Activated CD4-positive, alpha-beta T cell treated with anti-CD3 and anti-CD28 coated beads, Interleukin-2, amount 50 U/mL, for 16 hours (primary cell): Measurements from ENCODE around the gene SEMA5A.

Source experiments
- DNase-seq: peaks from one replicate; pipeline ENCODE4 v3.0.0-alpha.2; 2020

Gene SEMA5A

GRCh38 chr5:9314558-9314957, 231.3 kb downstream of the SEMA5A start:
- no peak for DNase-seq

- no peak for DNase-seq
These were observed 232.1 kb downstream of the SEMA5A start for GRCh38 chr5:9313751-9314150.

DNA sequence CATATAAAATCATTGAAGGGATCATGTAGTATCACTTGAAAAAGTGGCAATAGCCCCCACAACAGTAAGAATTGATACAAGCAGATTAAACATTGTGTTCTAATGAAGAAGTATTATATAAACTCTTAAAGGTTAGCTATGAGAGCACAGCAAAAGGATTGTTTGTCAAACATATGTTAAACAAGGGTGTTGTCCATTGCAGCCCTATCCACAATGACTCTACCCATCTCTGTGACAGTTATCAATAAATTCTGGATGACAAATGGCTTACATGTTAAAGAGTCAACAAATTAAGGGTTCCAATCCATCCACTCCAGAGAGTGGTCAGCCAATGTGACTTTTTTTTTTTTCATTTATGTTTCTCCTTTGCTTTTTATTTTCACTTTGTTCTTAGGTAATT, 238.7 kb downstream of the SEMA5A start:
- no peak for DNase-seq

DNA sequence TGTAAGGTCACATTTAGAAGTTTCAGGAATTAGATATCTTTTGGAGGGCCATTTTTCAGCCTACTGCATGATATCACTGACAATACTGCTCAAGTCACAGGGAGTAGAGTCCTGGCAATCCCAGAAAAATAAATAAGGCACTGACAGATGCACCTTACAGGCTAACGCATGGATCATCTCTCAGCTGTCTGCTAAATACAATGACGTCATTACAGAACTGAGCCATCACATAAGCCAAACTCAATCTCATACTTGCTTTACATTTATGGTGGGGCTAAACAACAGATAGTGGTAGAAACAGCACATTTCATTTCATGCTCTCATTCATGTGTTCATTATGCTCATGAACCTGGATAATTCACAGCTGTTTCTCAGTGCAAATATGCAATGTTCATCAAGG, 243.7 kb downstream of the SEMA5A start:
- DNase-seq: no peak

DNA sequence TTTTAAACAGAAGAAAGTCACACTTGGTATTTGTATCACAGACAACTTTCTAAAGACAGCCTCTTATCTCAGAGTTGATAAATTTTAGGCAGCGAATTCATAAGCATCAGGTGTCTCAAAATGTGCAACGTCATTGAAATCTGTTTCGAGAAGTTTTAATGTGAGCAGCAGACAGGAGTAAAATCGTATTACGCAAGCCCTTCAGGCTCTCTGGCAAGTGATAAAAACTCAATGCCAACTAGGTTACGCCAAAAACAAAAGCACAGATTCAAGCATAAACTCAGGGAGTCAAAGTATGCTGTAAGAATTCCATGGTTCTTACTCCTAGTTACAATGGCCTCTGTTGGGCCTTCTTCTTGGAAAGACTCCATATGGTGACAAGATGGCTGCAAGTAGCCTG, 244.7 kb downstream of the SEMA5A start:
- no peak for DNase-seq

GRCh38 chr5:9297134-9297533, 248.7 kb downstream of the SEMA5A start:
- no peak for DNase-seq

DNA sequence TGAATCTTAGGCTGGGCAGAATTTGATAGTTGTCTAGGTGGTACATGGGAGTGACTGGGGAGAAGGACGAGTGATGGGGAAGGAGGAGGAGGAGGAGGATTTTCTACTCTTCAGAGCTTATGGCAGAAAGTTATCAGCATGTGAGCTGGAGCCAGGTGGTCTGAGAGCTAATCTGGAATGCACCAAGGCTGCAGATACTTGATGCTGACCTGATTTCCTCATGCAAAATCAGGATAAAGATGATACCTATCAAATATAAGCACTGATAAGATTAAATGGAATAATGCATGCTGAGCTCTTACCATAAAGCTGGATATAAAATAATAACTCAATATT, 250.4 kb downstream of the SEMA5A start:
- no peak for DNase-seq

GRCh38 chr5:9294793-9295465, 250.9 kb downstream of the SEMA5A start:
- DNase-seq: no peak

DNA sequence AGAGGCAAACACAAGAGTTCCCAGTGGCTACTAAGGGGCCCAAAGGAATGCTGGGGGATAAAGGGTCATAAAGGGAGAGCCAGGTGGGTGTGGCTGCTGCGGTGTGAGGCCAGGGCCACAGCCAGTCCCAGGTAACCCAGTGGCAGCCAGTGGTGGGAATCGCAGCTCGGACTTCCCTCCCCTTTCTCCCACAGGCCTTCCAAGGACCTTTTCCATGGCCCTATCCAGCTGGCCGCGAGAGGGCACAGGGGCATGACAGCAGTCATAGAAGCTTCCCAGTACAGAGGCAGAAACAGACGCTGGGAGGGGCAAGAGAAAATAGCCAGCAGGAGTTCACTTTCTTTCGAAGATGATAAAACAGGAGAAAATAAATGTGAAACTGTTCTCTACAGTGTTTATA, 257.6 kb downstream of the SEMA5A start:
- DNase-seq: no peak

DNA sequence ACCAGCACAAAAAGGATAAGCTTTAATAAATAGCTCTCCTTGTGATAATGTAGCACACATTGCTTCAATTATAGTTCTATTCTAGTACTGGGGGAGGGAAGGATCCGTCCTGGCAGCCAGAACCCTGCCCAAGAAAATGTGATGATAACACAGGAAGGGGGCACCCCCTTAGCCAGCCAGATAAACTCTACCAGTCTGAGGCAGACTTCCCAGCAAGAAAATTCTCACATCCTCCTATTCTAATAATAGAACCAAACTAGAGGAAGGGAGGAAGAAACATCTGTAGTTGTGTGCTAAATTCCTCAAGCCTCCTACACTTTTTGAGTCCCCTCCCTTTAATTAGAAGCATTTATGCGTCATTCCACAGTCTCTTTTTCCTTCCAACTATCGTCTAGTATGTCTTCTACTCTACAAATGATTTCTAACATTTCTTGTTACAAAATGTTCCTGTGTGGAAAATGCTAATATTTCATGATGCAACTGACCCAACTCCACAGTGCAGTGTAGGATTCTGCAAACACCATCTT, 261.0 kb downstream of the SEMA5A start:
- no peak for DNase-seq

- no peak for DNase-seq
These were observed 261.6 kb downstream of the SEMA5A start for GRCh38 chr5:9284272-9284671.

DNA sequence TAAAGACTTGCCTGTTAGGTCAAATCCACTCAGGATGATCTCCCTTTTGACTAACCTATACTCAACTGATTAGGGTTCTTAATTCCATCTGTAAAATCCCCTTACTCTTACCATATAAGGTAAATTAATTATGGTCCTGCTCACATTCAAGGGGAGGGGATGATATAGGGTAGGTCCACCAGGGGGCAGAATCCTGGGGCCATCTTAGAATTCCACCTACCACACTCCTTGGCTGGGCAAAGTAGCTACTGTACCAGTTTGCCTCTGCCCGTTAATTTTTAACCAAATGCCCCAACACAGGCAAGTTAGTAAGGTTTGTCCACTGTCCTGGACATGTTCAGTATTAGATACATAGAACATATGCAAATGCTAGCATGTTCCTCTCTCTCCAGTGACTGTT, 262.4 kb downstream of the SEMA5A start:
- DNase-seq: no peak

GRCh38 chr5:9283021-9283420, 262.9 kb downstream of the SEMA5A start:
- no peak for DNase-seq

DNA sequence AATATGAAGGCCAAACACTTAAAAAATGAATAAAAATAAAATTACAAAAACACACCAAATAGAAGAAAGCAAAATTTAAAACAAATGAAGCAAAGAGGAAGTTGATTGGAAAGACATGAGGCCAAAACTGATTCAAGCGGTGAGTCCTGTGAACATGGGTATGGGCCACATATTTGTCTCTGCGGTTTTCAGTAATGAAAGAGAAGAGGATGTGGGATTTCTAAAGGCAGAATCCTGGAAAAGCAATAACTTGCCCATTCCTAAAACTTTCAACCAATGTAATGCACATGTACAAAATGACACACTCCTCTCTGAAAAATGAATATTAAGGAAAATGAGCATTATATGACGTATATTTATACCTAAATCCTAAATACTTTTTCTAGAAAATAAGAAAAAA, 263.7 kb downstream of the SEMA5A start:
- no peak for DNase-seq

DNA sequence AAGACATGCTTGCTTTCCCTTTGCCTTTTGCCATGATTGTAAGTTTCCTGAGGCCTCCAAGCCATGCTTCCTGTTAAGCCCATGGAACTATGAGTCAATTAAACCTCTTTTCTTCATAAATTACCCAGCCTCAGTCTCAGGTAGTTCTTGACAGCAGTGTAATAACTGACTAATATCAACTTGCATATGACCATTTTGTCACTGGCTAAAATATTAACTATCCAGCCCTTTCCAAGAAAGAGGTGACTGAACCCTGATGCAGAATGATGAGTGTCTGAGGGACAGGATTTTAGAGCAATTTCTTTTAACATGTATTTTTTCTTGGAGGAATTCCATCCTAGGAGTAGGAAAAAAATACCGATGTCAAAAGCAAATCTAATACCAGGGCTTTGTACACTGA, 266.1 kb downstream of the SEMA5A start:
- DNase-seq: no peak

GRCh38 chr5:9278921-9279603, 266.8 kb downstream of the SEMA5A start:
- DNase-seq: no peak

- DNase-seq: no peak
These were observed 276.9 kb downstream of the SEMA5A start for GRCh38 chr5:9269014-9269413.

- DNase-seq: no peak
These were observed 277.6 kb downstream of the SEMA5A start for GRCh38 chr5:9268226-9268625.

DNA sequence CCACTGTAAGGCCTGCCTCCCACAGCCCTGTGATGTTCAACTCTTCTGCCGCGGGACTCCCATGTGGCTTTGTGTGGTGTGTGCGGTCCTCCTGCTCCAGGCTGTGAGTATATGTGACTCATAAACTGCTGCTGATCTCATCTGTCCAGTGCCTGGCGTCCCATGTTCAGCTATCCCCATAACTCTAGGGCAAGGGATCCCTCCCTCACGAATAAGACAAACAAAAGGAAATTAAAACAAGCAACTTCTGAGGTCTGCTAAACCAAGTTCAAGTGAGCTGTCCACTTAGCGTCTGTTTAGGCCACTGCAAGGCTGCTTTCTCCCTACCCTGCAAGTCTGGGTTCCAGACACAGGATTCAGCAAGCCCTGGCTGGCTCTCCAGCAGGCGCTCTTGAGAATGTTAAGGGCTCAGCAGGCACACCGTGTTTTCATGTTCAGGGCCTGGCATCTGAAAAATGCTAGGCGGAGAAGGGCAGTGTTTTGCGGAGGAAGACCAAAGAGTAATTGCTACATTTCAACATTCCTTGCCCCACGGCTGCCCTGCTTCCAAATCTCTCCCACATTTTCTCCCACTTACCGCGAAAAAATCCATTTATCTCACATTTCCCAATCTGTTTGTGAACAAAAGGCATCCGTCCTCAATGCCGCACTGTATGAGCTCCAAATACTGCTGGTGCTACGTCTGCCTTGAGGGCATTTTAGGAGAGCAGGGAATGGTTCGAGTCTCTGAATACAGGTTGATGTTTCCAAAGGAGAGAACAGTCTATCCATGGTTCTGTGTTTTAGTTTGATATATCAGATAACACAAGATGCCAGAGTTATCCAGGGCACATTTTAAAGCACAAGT, 280.2 kb downstream of the SEMA5A start:
- DNase-seq: no peak

GRCh38 chr5:9264301-9264700, 281.6 kb downstream of the SEMA5A start:
- no peak for DNase-seq

DNA sequence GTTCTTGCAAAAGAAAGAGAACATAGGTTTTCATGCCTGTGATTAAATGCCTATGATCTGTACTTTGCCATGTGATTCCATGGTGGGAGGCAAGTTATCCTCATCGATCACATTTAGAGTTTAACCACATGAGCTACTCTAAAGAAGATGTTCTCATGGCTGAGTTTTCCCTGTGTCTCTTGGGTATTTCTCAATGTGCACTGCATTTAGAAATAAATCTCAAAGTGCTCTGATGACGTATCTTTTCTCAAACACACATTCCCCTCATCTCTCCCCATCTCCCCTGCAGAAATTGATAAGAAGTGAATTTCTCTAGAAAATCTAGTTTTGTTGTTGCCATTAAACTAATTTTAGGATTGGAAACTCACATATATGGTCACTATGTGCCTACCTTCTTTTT, 282.2 kb downstream of the SEMA5A start:
- no peak for DNase-seq

- DNase-seq: peak; percentile 6
These were observed 294.4 kb downstream of the SEMA5A start for GRCh38 chr5:9251379-9251980.

DNA sequence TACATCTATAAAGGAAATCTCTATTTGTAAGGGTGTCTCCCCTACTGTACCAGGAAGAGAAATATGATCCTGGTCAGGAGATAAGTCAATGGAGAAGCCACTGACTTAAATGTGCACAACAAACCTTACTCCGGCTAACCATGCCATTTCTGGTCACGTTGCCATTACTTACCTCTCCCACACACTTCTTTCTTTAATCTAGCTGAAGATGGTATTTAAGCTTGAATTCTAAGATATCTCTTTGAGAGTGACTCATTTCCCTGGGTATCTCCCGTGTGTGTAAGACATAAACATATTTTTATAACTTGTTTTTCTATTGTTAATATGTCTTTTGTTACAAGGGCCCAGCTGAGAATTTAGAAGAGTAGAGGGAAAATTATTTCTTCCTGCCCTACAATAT, 296.6 kb downstream of the SEMA5A start:
- DNase-seq: no peak
